Right lung (tissue), 5 donors: ENCODE measurements around the gene FAAH. TPM values are rescaled to one million over a fixed set of nuclear protein-coding genes. Genes with fewer than 3 reads are reported as not detected.

Experiments used
- DNase-seq, 2 donors: peaks; one replicate each; pipeline ENCODE4 v3.0.0-alpha.2; 2013
- polyA plus RNA-seq, 5 donors: library from polyadenylated mRNA; unstranded; fragments of 120-200 nt; gene quantifications; one replicate each; pipeline versions ENCODE4 v1.2.1 to v1.2.3, GENCODE V29; 2013; ENCODE audit warnings: inconsistent platforms in 1 of 5, low replicate concordance in 1 of 5; ENCODE audit not compliant: insufficient read length in 5 of 5, insufficient read depth in 1 of 5

The FAAH gene
- polyA plus RNA-seq, 5 donors, result 14.9 to 24.7 (median 21.4) TPM

- DNase-seq, result no peak
These were observed 27.6 kb downstream of the FAAH start for GRCh38 chr1:46421739-46422138.

GRCh38 chr1:46422261-46422871, 28.2 kb downstream of the FAAH start:
- DNase-seq, result no peak

- no peak for DNase-seq
These were observed 29.6 kb downstream of the FAAH start for GRCh38 chr1:46423574-46424240.

- DNase-seq, result no peak
These were observed 30.6 kb downstream of the FAAH start for GRCh38 chr1:46424730-46425129.

- DNase-seq, result no peak
These were observed 31.6 kb downstream of the FAAH start for GRCh38 chr1:46425726-46426125.

GRCh38 chr1:46427541-46427940, 33.4 kb downstream of the FAAH start:
- DNase-seq, result no peak

GRCh38 chr1:46429436-46429835, 35.3 kb downstream of the FAAH start:
- no peak for DNase-seq

GRCh38 chr1:46431695-46432094, 37.6 kb downstream of the FAAH start:
- no peak for DNase-seq

GRCh38 chr1:46432781-46433327, 38.7 kb downstream of the FAAH start:
- DNase-seq, result no peak

GRCh38 chr1:46434358-46434757, 40.2 kb downstream of the FAAH start:
- no peak for DNase-seq

- DNase-seq, result no peak
These were observed 42.7 kb downstream of the FAAH start for GRCh38 chr1:46436844-46437243.

GRCh38 chr1:46437723-46438122, 43.6 kb downstream of the FAAH start:
- DNase-seq, result no peak

- DNase-seq, result no peak
These were observed 44.2 kb downstream of the FAAH start for GRCh38 chr1:46438346-46438745.

GRCh38 chr1:46440478-46440877, 46.4 kb downstream of the FAAH start:
- no peak for DNase-seq

- DNase-seq, result peak in 1 of 2 donors; percentile 41
These were observed 48.4 kb downstream of the FAAH start for GRCh38 chr1:46442317-46443161.

- DNase-seq, result no peak
These were observed 50.3 kb downstream of the FAAH start for GRCh38 chr1:46444466-46444865.

- no peak for DNase-seq
These were observed 51.7 kb downstream of the FAAH start for GRCh38 chr1:46445773-46446256.

GRCh38 chr1:46446646-46447498, 52.8 kb downstream of the FAAH start:
- DNase-seq, result peak; percentile 54 to 56

GRCh38 chr1:46447499-46448108, 53.5 kb downstream of the FAAH start:
- DNase-seq, result no peak

- DNase-seq, result no peak
These were observed 54.2 kb downstream of the FAAH start for GRCh38 chr1:46448109-46448911.
